Measurements from ENCODE around the gene FOXE1. TPM values are rescaled to one million over a fixed set of nuclear protein-coding genes. Genes with fewer than 3 reads are reported as not detected.

FOXE1 gene
- total and polyA plus RNA-seq, 10 of the 15 experiments (the other 5 are each of a cell fraction or from before 2014, with no cell fraction given) = not detected

- Histone ChIP-seq H3K36me3 (ENCODE audit: control insufficient read depth in 2 of 2, insufficient read depth in 2 of 2, low read length in 1 of 2) (no peaks in the 10 kb centered on the region), H3K27me3 (replicated peaks in 1 of 2; ENCODE audit: control insufficient read depth in 2 of 2, insufficient read depth in 2 of 2, low read length in 1 of 2) (peaks cover 12 to 39% of the 10 kb centered on the region in 2 experiments), H3K4me2 (ENCODE audit: control insufficient read depth, insufficient read depth) (no peak overlapping the region), H3K79me2 (ENCODE audit: control insufficient read depth, insufficient read depth, low read length) (no peaks in the 10 kb centered on the region), H2AFZ (ENCODE audit: control insufficient read depth, low read depth, low read length) (no peak overlapping the region), H3K4me1 (ENCODE audit: control insufficient read depth, insufficient read depth, low read length) (no peaks in the 10 kb centered on the region), H3K4me3 (no peak overlapping the region), H3K27ac (ENCODE audit: control insufficient read depth, insufficient read depth) (no peak overlapping the region), H4K20me1 (ENCODE audit: control insufficient read depth, insufficient read depth) (no peaks in the 10 kb centered on the region), H3K9ac (ENCODE audit: control insufficient read depth, insufficient read depth, low read length) (no peak overlapping the region), H3K9me3 (replicated peaks; ENCODE audit: control insufficient read depth, insufficient read depth, low read length) (no peaks in the 10 kb centered on the region)
- ChIA-PET RAD21 (ENCODE audit: unreplicated experiment) (no interaction called here), CTCF (no interaction called here), SMC1A (ENCODE audit: uncharacterized antibody, unreplicated experiment) (no interaction called here), POLR2A (no interaction called here)
- ATAC-seq (no peak), FAIRE-seq (no peak), DNase-seq (ENCODE audit: low read depth, low spot score) (no peak)
- no TSS peak for BruUV-seq (replicated peaks)
- in situ Hi-C loops (cut with MboI) = no loop called here
- TF ChIP-seq HSF1 (IDR thresholded peaks at IDR 0.05; ENCODE audit: low read depth, low read length) = no peak
- WGBS (ENCODE audit: insufficient coverage, insufficient replicate concordance, low lambda C conversion rate, missing lambda C conversion rate) = 14% methylated on average over 25 of the region's 31 CpGs
- intact Hi-C loops (cut with micrococcal nuclease; ENCODE audit: unreplicated experiment) = no loop called here
These were observed 5.4 kb upstream of the FOXE1 start for GRCh38 chr9:97847474-97848214.

DNA sequence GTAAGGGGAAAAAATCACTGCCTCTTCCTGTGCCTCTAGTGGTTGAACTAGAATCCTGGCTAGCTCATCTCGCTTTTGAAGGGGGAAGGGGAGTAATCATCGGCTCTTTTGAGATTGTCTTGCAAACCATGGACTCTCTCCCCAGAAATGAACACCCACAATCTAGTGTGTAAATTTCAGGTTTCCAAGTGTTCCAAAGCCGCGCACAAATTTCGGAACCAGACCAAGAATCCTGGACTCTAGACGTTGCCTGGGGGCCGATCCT is 4.9 kb upstream of the FOXE1 start:
- POLR2A ChIA-PET = no interaction called here
- H3K4me2 ChIP-seq (ENCODE audit: control insufficient read depth, insufficient read depth) = no peak overlapping the region

More for the DNA sequence above, 4.9 kb upstream of the FOXE1 start:
- Histone ChIP-seq H3K27ac (ENCODE audit: control insufficient read depth, insufficient read depth) (no peak overlapping the region), H2AFZ (ENCODE audit: control insufficient read depth, low read depth, low read length) (no peak overlapping the region), H4K20me1 (ENCODE audit: control insufficient read depth, insufficient read depth) (no peaks in the 10 kb centered on the region), H3K9ac (ENCODE audit: control insufficient read depth, insufficient read depth, low read length) (no peak overlapping the region), H3K79me2 (ENCODE audit: control insufficient read depth, insufficient read depth, low read length) (no peaks in the 10 kb centered on the region), H3K4me1 (ENCODE audit: control insufficient read depth, insufficient read depth, low read length) (no peaks in the 10 kb centered on the region), H3K9me3 (replicated peaks; ENCODE audit: control insufficient read depth, insufficient read depth, low read length) (no peaks in the 10 kb centered on the region), H3K4me3 (no peak overlapping the region), H3K36me3 (ENCODE audit: control insufficient read depth in 2 of 2, insufficient read depth in 2 of 2, low read length in 1 of 2) (no peaks in the 10 kb centered on the region), H3K27me3 (replicated peaks in 1 of 2; ENCODE audit: control insufficient read depth in 2 of 2, insufficient read depth in 2 of 2, low read length in 1 of 2) (peaks cover 12 to 40% of the 10 kb centered on the region in 2 experiments)
- WGBS (ENCODE audit: insufficient coverage, insufficient replicate concordance, low lambda C conversion rate, missing lambda C conversion rate) = 10% methylated on average over 7 of the region's 7 CpGs
- TF ChIP-seq ZNF274 (IDR thresholded peaks at IDR 0.05; ENCODE audit: insufficient read depth, insufficient read length) = no peak
- peak; percentile 95; the same call in 1 of the 2 replicates for TF ChIP-seq EZH2 (IDR thresholded peaks at IDR 0.05; ENCODE audit: borderline replicate concordance, control insufficient read depth, low read depth, low read length)
- ChIA-PET CTCF (no interaction called here), SMC1A (ENCODE audit: uncharacterized antibody, unreplicated experiment) (no interaction called here), RAD21 (ENCODE audit: unreplicated experiment) (no interaction called here)
- intact Hi-C loops (cut with micrococcal nuclease; ENCODE audit: unreplicated experiment) = no loop called here
- DNase-seq (ENCODE audit: low read depth, low spot score) (no peak), FAIRE-seq (no peak), ATAC-seq (no peak)
- in situ Hi-C loops (cut with MboI) = no loop called here
- BruUV-seq (replicated peaks) = no TSS peak
